HG02870 (cell line): ENCODE measurements around the gene VAMP2.

Experiments used
- ATAC-seq: cut with Tn5 transposase; IDR thresholded peaks from one replicate; pipeline ENCODE4 v1.9.1; 2021; ENCODE audit warnings: mild to moderate bottlenecking, moderate library complexity; ENCODE audit not compliant: unreplicated experiment

The VAMP2 gene, protein sequence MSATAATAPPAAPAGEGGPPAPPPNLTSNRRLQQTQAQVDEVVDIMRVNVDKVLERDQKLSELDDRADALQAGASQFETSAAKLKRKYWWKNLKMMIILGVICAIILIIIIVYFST

DNA sequence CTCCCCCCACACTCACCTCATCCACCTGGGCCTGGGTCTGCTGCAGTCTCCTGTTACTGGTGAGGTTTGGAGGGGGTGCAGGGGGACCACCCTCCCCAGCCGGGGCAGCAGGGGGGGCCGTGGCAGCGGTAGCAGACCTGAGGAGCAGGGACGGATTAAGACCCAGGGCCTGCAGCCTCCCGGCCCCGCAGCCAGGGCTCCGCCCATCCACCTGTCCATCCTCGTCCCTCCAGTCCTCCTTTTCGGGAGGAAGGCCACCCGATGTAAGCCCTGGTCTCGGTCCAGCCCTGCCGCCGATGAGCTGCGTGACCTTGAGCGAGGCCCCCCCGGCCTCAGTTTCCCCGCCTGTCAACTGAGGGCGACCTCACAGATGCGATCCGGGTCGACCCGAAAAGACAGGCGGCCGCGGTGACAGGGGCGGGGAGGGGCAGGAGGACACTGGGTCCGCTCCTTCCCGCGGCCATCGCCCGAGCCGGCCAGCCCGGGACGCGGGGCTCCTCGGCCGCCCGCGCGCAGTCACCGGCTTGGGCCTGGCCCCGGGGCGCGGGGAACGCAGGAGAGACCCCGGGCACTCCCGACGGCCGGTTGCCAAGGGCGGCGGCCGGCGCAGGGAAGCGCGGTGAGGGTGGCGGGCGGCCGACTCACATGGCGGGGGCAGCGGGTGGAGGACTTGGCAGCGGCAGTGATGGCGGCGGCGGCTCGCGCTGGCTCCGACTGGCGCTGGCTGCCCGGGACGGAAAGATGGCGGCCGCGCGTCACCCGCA, at the start of gene VAMP2:
VAMP2 (minus strand) TSS at position 716 of the 764 bp plus-strand sequence; CDS start at position 647, 69 bp downstream.
- no peak for ATAC-seq

DNA sequence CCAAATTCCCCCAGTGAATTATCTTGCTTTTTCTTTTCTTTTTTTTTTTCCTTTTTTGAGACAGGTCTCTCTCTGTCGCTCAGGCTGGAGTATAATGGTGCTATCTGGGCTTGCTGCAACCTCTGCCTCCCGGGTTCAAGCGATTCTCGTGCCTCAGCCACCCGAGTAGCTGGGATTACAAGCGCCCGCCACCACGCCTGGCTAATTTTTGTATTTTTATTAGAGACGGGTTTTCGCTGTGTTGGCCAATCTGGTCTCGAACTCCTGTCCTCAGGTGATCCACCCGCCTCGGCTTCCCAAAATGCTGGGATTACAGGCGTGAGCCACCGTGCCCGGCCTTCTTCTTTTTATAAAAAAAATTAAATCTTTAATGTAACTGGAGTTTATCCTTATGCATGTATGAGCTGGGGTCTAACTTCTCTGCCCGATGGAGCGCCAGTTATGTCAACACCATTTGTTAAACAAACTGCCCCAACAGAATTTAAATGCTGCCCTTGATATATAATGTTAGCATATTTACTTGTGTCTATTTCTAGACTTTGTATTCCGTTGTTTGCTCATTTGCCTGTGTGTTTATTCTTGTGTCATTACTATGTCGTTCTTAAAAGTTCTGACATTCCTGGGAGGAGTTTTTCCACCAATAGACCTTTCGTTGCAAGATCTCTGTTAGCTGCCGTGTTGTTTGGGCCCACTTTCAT, 48.2 kb upstream of the VAMP2 start:
- peak; percentile 11 for ATAC-seq

DNA sequence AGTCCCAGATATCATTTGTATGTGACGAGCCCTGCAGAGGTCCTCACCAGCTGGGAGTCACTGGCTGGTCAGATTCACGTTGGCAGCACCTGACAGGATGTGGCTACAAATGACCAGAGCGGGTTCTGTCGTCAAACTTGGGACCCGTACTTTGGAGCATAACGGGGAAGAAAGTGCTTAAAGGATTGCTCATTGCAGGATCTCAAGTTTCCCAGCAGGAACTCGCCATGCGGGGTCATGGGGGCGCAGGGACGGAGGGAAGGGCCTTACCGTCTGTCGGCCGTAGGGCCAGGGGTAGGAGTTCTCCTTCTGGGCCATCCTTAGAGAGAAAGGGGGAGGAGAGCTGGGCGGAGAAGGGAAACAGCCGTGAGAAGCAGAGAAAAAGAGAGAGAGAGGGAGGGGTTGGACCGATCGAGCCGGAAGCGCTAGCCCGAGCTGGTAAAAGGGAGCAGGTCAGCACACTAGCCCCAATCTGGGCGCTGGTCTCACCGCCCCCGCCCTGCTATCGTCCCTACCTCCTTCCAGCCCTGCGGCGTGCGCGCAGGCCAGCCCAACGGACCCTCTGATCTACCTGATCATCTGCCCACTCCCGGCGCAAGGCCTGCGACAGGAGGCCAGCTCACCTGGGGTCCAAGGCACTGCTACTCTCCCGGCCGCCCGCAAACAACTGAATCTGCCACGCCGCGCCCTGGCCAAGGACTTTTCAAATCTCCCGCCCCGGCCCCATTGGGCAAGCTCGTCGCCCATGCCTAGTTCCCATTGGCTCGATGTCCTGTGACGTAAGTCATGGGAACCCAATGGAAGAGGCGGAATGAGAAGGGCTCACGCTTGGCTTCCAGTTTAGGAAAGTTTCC, 47.4 kb upstream of the VAMP2 start, which contains the start of gene AURKB:
AURKB (minus strand) TSS at position 669 of the 854 bp plus-strand sequence; CDS start at position 318, 351 bp downstream.
- peak; percentile 78 for ATAC-seq

DNA sequence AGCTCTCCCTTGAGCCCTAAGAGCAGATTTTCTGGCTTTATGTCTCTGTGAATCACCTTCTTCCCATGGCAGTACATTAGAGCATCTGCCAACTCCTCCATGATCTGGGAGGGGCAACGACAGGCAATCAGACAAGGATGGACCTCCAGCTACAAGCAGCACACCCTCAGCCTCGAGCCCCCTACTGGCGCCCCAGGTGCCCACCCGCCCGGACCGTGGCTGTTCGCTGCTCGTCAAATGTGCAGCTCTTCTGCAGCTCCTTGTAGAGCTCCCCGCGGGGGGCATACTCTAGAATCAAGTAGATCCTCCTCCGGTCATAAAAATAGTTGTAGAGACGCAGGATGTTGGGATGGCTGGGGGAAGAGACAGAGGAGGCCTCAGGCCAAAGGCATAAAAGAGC, 43.8 kb upstream of the VAMP2 start:
- no peak for ATAC-seq

DNA sequence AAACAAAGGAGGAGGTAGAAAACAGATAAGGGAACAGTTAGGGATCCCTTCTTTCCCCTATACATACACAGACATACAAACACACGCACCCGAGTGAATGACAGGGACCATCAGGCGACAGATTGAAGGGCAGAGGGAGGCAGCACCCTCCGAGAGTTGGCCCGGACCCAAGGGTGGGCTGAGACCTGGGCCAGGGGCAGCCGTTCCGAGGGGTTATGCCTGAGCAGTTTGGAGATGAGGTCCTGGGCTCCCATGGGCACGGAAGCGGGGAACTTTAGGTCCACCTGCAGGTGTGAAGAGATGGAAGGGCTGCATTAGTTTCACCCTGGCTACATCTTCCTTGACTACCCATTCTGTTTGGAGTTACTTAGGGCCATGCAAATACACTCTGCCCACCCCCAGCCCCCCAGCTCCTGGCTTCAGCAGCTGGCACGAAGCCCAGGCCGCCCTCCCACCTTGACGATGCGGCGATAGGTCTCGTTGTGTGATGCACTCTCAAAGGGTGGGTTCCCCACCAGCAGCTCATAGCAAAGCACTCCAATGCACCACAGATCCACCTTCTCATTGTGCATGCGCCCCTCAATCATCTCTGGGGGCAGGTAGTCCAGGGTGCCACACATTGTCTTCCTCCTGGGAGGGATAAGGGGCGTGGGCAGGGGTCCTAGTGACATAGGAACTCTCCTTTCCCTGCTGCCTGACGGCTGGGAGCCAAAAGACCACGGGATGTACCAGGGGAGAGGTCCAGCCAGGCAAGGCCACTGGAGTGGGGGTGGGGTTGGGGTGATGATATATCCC, 42.2 kb upstream of the VAMP2 start:
- no peak for ATAC-seq

DNA sequence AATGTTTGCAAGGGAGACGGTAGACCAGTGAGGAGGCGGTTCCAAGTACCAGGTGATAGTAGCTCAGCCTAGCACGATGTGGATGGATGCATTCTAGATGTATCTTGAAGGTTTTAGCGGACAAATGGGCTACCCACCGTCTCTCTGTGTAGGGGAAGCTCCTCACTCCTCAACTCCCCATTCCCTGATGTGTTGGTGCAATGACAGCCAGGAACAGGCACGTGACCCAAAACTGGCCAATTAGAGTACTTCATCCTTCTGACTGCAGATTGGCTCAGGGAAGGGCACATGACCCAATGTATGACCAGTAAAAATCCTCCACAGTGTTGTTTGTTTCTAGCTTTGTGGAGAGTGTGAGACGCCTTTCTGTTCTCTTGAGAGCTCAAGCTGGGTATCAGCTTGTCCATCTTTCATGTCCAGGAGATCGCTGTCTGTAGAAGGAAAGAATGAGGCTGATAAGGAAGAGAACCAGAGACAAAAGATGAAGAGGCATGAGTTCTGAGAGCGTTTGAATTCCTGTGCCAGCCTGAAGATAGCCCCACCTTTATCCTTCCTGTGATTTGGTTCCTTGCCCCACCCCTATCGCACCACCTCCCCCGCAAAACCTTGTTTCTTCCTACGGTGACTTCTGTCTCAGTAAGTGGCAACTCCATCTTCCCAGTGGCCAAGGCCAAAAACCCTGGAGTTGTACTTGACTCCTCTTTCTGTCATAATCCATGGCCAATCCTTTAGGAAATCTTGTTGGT, 29.5 kb upstream of the VAMP2 start:
- ATAC-seq = no peak

DNA sequence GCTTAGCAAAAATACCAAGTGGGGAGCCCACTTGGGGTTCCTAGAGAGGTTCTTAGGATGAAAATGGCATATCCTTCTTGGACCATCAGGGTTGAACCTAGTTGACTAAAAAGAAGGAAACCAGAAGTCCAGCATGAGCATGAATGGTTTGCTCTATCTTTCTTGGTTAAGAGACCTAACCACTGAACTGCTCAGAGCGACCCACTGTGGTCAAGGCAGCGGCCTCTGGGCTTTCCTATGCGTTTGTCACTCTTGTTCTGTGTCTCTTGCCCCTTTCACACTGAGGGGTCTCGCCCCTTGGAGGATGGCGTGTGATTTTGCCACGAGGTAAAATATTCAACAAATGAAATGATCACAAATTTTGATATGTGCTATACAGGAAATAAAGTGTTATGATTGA, 27.8 kb upstream of the VAMP2 start:
- ATAC-seq = no peak

DNA sequence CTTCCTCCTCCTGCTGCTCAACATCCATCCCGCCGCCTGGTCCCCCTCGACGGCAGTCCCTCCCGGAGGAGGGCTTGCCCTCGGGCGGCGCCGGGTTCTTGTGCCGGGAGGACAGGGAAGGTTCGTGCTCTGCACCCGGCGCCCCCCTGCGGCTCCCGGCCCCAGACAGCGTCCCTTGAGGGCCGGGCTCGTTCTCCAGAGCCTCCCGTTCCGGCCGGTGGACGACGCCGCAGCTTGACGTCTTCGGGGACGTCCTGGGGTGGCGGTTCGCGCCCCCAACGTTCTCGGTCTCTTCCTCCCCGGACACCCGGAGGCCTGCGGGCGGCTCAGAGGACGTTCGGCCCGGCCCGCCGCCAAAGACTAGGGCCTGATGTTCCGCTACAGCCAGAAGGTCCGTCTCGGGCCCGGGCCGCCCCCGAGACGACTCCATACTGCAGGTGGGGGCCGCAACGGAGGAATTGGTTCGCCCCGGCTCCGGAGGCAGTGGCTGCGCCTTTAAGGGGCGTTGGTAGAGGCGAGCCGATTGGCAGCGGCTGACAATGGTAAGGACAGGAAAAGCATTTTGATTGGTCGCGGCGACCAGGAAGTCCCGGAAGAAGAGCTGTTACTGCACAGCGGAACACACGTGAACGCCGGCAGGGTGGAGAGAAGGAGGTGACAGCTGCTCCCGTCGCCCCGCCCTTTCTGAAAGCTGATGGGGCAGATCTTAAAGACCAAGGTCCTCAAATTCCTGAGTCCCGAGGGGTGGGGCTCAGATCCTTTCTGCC, 27.1 kb upstream of the VAMP2 start, which contains the start of gene BORCS6:
BORCS6 (minus strand) TSS at position 470 of the 767 bp plus-strand sequence; CDS start at position 430, 40 bp downstream.
- peak; percentile 50 for ATAC-seq

DNA sequence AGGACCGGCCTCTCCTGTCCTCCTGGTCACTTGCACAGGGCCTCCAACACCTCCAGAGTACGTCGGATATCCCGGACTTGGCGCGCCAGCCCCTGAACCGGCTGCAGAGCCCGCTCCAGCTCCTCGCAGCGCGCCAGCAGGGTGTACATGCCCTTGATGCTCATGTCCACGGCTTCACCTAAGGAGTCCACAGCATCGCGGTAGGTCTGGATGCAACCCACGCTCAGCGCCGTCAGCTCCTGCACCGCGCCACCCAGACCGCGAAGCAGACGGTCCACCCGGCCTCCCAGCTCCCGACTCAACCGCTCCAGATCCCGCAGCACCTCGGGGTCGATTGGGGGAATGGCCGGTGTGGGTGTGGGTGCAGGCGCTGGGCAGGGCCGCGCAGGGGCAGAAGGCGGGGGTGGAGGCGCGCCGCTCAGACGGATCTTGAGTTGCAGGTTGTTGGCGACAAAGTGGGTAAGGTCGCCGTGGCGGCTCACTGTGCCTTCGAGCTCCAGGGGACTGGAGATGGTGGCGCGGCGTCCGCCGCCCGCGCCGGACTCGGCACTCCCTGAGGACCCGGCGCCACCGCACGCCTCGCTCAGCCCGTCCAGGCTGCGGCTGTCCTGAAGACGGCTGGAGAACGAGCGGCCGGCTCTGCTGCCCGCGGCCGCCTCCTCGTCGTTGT, 26.4 kb upstream of the VAMP2 start:
- ATAC-seq = no peak

DNA sequence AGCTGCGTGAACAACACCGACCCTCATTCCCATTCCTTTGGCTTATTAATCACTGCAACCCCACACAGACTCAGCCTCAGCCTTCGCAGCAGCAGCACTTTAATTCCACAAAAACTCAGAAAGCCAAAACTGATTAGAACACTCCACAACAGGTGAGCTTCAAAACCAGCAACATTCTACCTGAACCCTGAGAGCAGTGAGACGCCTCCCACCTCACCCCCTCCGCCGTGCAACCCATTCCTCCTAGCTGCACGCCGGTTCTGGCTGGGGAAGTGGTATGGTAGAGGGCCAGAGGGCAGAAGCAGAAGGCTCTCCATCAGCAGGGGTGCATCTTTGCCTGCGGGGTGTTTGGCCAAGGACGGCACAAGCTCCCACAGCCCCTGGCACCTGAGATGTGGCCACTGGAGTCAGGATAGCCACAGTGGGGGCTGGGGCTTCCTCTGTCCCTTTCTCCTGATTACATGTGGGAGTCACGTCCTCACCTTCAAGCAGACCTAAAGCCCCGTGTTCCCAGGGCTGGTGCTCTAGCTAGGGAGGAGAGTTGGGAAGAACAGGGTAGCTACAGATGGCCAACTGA, 25.6 kb upstream of the VAMP2 start:
- ATAC-seq = no peak

DNA sequence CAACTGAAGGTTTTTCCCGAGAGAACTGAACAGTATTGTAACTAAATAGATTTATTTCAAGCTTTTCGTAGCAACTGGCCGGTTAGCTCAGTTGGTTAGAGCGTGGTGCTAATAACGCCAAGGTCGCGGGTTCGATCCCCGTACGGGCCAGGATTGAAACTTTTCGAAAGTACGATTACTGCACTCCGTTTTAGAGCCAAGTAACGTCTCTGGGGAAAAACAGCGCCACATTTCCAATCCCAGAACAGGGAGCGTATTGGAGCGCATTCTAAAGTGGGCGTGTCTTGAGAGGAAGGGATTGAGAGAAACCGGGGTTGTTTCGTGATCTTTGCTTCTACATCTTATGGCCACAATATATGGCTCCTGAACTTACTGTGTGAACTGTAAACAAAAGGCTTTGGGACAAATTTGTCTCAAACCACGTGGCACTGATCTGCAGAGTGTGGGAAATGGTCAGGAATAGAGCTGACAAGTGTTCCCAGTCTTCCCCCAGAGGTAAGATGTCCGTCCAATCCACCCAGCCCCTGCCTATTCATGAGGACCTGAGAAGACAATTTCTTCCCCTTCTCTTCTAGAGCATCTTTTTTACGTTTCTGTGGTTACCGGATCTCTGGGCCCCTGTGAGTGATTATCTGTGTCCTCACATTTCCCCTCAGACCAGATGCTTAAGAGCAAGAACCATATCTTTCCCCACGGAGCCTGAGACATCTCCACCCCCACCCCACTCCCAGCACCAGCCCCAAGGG, 24.9 kb upstream of the VAMP2 start:
- ATAC-seq = peak; percentile 25

DNA sequence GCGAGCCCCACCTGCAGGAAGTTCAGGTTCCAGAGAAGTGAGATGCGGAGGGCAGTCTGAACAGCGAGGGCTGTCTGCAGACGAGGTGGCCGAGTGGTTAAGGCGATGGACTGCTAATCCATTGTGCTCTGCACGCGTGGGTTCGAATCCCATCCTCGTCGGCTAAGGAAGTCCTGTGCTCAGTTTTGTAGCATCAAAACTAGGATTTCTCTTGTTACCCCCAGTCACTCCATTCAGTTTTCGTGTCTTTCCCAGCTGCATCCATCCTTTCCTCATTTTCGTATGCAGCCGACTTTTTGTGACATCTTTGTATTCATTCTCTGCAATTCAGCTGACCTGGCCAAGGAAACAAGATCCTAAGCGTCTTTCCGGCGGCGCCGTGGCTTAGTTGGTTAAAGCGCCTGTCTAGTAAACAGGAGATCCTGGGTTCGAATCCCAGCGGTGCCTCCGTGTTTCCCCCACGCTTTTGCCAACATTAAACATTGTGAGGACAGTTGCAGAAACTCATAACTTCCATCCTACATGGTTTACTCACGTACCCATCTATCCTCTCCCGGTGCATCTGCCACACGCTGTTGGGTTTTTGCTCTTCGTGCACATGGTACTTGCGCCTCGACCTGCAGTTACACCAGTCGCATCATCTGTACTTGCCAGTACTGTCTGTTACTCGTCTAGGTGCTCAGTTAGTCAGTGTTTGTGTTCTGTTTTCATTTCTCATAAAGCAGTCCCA, 24.2 kb upstream of the VAMP2 start:
- ATAC-seq = peak; percentile 28

DNA sequence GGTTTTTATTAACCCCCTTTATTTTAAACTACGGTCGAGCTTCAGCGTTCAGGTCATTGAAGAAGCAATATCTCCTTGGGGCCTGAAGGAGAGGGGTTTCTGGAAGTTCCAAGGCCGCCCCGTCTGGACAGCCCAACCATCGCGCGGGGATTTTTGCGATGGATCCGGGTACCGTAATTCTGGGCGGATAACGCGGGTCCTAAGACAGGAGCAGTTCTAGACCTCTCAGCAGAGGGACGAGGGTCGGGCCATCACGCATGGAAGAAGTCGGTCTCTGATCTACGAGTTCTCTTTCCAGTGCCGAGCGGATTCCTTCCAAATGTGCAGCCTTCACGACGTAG, 23.7 kb upstream of the VAMP2 start:
- no peak for ATAC-seq

DNA sequence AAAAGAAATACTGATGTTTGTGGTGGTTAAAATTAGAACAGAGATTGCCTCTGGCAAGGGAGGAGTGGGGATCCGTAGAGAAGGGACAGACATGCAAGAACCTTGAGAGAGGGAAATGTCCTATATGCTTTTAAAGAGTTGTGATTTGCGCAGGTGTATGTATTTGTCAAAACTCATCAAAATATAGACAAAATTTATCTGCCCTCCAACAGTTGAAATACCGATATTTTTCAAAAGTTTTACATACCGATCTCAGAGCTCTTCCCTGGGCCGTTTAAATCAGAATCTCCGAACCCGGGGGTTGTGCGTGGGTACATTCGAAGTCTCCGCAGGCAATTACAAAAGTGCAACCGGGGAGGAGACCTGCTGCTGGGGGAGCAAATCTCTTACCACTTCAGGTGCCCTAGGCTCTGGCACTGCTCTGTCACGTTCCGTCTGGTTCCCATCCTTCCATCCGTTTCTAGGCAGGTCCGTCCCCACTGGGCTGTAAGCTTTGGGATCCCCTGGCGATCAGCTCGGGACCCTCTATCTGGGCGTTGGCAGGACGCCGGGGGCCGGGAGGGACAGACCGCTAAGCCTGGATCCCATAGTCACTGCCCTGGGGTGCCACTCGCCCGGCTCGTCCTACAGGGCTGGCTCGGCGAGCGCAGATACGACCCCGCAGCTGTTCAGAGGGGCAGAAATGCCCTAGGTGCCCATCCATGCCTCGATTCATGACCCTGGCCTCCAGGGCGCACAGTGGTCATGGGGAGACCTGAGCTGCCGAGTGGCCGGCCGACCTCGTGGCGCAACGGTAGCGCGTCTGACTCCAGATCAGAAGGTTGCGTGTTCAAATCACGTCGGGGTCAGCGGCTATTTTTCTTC, 23.1 kb upstream of the VAMP2 start:
- peak; percentile 11 for ATAC-seq

DNA sequence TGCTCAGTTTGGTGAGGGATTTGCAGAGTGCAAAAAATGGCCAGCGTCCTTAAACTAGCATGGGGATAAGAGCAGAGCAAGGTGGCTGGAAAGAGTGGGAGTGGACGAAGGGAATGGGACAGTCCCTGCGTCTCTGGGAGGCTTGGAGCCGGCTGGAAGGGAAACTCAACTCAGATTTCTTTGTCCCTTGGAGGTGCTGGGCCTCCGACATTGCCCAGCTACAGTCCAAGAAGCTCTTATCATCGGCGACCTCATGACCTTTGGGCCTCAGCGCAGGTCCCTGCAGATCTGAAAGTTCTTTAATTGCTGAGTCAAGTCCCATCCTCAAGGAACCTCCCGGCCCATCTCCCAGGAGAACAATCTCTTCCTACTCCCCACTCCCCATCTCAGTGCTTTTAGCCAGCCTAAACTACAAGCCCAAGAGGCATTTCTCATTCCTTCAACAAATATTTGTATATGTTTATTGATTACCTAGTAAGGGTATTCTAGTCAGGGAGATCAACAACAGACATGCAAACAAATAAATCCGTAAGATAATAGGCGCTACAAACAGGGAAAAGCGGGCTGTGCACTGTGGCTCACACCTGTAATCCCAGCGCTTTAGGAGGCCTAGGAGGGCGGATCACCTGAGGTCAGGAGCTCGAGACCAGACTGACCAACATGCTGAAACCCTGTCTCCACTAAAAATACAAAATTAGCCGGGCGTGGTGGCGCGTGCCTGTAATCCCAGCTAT, 14.4 kb upstream of the VAMP2 start:
- ATAC-seq = no peak
